HG03103 (cell line): ENCODE measurements around the gene GCN1.
A peak's percentile ranks its signal among the peaks of the same experiment; 100 is the strongest.
"Not testable (repeated sequence)": the region's sequence is repeated elsewhere in the genome, so short reads cannot be mapped to it uniquely, and the experiment has no call there.

Experiments used
- ATAC-seq: cut with Tn5 transposase; IDR thresholded peaks from one replicate; pipeline ENCODE4 v1.9.1; 2021; ENCODE audit warnings: low read depth; ENCODE audit not compliant: unreplicated experiment

The GCN1 gene

GRCh38 chr12:120215766-120216735, 21.5 kb upstream of the GCN1 start:
- ATAC-seq: no peak

DNA sequence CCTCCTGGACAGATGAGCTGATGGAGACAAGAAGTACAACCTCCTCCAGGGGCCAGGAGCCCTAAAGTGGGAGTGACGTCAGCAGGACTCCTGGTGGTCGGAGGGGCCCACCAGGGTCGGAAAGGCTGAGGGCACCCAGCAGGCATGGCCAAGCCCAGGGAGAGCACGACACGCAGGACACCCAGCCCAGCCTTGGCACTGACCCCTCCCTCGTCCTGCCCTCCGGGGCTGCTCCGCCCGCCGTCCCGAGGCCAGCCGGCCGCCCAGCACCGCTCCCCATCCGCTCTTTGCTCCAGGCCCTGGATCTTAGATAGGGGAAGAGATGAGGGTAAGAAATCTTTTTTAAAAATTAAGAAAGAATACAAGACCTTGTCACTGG, 20.8 kb upstream of the GCN1 start:
- ATAC-seq: no peak

DNA sequence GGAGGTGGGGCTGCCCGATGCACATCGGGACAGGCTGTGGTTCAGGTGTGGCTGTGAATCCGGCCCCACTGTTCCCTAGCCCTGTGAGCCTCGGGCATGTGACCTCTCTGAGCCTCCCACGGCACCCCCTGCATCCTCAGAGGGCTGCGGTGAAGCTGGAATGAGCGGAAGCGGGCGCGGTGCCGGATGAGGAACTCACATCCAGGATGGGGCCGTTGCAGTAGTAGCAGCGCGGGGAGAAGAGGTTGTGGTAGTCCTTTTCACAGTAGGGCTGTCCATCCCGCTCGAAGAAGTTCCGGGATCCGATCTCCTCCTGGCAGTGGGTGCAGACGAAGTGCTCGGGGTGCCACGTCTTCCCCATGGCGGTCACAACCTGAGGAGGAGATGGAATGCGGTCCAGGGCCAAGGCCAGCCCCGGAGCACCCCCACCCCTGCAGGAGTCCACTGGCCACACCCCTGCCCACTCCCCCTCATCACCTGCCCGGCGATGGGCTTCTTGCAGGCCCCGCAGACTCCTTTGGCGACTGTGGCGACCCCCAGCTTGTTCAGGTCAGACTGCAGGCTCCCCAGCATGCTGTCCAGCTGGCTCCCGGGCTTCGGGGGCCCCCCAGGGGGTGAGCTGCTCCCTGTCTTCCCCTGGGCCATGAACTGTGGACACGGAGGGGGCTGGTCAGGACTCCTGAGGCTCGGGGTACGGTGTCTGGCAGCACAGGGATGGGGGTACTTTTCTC, 20.3 kb upstream of the GCN1 start:
- ATAC-seq: no peak

DNA sequence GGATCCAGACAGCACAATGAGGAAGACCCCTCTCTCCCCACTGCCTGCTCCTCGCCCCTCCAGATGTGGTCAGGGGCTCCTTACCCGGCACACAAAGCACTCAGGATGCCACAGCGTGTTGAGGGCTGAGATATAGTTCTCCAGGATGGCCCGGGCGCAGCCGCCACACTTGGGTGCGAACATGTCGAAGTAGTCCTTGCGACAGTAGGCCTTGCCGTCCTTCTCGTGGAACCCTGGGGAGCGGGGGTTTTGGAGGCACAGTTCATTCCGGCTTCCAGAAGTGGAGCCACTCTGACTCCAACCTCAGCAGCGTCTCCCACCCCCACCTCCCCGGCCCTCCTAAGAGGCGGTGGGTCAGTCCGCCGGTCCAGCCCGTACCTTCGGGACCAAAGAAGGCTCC, 19.2 kb upstream of the GCN1 start:
- ATAC-seq: no peak

- ATAC-seq: not testable (repeated sequence)
Observed at GRCh38 chr12:120213182-120213581, 18.7 kb upstream of the GCN1 start.

DNA sequence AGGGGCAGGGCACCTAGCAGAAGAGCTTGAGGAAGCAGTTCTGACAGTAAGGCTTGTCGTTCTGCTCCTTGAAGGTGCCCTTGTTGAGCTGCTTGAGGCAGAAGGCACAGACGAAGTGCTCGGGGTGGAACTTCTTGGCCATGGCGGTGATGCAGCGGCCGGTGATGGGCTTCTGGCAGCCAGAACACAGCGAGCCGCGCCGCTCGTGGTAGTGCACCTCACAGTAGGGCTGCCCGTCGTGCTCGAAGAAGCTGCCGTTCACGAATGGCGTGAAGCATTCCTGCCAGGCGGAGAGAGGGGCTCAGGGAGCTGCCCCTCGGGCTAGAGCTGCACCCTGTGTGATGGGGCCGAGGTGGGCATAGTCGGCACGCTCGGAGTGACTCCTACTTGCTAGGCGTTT, 17.8 kb upstream of the GCN1 start:
- no peak for ATAC-seq

GRCh38 chr12:120211904-120212283, 17.4 kb upstream of the GCN1 start:
- ATAC-seq: no peak

- ATAC-seq: no peak
Observed at GRCh38 chr12:120211243-120211903, 16.9 kb upstream of the GCN1 start.

DNA sequence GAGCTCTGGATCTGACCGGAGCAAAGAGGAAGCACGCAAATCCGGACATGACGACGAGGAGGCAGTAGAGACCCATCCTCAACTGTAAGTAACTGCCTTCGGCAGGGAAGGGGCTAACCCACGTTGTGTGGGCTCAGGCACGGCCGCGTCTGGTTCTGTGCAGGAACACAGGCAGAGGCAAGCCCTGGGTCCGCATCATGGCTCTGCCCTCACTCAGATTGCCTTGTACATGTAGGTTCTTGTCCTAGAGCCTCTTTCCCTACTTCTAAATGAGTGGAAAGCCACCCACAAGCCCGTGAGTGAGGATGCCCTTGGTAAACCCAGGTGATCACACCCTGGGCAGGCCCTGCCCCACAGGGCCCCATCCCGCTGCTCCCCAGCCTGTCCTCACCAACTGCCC, 15.3 kb upstream of the GCN1 start:
- ATAC-seq: no peak

DNA sequence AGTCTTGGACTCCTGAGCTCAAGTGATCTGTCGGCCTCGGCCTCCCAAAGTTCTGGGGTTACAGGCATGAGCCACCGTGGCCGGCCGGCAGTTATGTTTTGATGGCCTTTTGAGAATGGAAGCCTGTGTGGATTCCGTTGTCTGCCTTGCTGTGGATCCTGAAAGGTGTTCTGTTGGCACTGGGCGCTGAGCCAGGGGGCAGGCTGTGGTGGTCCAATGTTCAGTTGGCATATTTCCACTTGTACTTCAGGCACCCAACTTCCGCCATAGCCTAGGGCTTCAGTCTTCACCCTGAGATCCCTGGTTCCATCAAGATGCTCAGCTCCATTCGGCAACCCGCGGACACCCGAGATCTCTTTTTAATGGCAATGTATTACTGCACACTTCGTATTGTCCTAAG, 12.7 kb upstream of the GCN1 start:
- ATAC-seq: no peak

DNA sequence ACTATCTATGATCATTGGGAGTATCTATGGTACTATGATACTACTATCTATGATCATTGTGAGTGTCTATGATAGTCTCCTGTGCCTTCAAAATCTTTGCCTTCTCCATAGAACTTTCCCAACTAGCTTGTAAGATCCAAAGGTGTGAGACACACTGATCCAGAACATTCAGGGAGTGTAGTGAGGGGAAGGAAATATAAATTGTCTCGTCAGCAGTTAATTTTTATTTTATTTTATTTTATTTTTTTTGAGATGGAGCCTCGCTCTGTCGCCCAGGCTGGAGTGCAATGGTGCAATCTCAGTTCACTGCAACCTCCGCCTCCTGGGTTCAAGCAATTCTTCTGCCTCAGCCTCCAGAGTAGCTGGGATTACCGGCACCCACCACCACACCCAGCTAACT, 12.3 kb upstream of the GCN1 start:
- ATAC-seq: not testable (repeated sequence)

GRCh38 chr12:120206228-120206627, 11.7 kb upstream of the GCN1 start:
- ATAC-seq: no peak

- ATAC-seq: no peak
Observed at GRCh38 chr12:120204171-120204570, 9.7 kb upstream of the GCN1 start.

DNA sequence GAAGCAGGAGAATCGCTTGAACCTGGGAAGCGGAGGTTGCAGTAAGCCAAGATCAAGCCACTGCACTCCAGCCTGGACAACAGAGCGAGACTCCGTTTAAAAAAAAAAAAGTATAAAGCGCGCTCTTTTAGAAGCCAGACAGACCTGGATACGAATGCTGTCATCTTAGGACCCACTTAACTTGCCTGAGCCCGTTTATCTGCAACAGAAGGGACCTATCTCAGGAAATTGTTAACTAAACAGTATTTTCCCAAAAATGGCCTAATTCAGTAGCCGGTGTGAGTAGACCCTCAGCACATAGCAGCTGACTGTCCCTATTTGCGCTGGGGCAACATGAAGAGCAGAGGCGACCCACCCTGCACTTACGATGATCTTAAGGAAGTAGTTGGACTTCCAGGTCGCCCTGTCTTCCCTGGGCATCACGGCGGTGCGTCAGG, 5.9 kb upstream of the GCN1 start:
- no peak for ATAC-seq

DNA sequence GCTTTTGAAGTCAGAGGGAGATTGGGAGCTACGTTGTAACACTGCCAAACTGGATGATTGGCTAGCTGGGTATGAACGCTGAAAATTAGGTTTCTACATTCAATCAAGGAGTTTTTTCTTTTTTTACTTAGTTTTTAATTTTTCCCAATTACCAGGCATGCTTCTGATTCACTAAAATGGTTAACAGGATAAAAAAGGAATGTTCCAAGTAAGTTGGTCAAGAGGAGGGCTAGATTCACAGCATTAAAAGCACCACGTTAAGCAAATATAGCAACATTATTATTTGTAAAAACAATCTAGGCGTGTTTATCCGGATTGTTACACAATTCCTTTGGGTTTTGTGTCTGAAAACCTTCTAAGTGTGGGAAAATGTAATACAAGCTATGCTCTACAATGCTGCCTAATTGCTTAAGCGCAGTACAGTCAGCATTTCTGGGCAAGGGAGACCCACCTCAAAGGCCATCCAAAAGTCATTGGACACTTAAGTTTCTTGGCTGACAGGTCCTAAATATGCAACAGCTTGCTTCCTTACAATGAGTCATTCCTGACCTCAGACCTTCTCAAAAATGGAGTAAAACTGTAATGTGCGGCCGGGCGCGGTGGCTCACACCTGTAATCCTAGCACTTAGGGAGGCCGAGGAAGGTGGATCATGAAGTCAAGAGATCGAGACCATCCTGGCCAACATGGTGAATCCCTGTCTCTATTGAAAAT, 5.2 kb upstream of the GCN1 start:
- ATAC-seq: no peak

- ATAC-seq: no peak
Observed at GRCh38 chr12:120199025-120199424, 4.5 kb upstream of the GCN1 start.

- no peak for ATAC-seq
Observed at GRCh38 chr12:120197542-120197887, 3.0 kb upstream of the GCN1 start.

DNA sequence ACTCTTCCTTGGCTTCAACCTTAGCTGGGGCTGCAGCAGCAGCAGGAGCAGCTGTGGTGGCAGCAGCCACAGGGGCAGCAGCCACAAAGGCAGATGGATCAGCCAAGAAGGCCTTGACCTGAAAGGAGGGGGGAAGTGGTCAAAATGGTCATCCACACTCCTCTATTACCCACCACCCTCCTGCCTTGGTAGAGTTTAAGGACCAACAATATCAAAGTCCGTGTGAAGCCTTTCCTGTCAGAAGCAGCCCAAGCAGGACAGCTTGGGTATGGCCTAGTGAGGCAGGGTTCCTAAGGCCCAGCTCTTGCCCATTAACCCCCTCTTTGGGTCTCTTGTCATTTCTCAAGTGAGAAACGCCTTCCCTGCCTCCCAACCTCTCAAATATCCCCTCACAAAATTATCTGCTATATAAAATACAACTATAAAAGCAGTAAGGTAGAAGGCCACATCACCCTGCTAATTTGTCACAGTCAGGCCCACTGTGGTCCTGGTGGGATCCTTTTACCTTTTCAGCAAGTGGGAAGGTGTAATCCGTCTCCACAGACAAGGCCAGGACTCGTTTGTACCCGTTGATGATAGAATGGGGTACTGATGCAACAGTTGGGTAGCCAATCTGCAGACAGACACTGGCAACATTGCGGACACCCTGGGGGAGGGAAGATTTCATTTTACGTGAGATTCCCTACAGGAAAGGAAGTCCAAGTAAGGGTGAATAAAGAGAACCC, 2.5 kb upstream of the GCN1 start:
- ATAC-seq: not testable (repeated sequence)

- no peak for ATAC-seq
Observed at GRCh38 chr12:120196363-120196762, 1.8 kb upstream of the GCN1 start.

- peak; percentile 14 for ATAC-seq
Observed at GRCh38 chr12:120194226-120194533, 335 bp downstream of the GCN1 start.
